Activated CD4-positive, alpha-beta T cell treated with anti-CD3 and anti-CD28 coated beads, Interleukin-2, amount 50 U/mL, for 16 hours (primary cell): ENCODE data around the gene FZD7.
A peak's percentile ranks its signal among the peaks of the same experiment; 100 is the strongest.

ENCODE experiments used
- DNase-seq: peaks from one replicate; pipeline ENCODE4 v3.0.0-alpha.2; 2020

The FZD7 gene

DNA sequence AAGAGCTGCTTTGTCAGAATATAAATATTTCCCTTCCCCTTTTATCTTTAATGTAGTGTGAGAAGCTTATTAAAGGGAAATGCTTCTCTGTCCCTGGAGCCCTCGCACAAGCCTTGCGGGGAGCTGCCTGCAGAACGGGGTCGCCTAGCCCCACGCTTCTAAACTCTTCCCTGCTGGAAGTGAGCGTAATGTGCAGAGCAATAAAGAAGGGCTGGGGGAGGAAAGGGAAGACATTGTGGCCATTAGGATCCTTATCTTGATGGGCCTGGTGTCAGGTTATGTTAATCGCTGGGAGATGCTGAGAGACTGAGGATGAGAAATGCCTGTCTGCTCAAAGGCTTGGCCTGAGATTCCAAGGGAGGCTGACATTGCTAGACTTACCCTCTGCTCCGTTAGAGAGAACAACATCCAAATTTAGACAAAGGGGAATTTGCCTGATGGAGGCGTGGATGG lies 18.9 kb upstream of the FZD7 start:
- no peak for DNase-seq

DNA sequence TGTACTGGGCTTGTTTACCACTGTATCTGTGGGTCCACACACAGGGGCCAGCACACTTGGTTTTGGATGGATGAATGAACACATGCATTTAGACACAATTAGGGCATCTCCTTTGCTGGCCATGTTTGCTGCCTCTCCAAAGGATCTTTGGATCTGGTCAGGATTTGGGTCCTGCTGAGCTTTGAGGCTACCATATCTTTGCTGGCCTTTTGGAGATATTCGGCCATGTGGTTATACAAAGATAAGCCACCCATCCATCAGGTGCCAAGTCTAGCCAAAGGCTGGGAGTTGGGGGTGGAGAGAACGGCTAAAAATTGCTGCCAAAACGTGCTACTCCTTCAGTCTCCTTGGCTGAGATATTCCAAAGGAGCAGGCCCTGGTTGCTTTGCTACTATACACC lies 18.2 kb upstream of the FZD7 start:
- DNase-seq, result no peak

DNA sequence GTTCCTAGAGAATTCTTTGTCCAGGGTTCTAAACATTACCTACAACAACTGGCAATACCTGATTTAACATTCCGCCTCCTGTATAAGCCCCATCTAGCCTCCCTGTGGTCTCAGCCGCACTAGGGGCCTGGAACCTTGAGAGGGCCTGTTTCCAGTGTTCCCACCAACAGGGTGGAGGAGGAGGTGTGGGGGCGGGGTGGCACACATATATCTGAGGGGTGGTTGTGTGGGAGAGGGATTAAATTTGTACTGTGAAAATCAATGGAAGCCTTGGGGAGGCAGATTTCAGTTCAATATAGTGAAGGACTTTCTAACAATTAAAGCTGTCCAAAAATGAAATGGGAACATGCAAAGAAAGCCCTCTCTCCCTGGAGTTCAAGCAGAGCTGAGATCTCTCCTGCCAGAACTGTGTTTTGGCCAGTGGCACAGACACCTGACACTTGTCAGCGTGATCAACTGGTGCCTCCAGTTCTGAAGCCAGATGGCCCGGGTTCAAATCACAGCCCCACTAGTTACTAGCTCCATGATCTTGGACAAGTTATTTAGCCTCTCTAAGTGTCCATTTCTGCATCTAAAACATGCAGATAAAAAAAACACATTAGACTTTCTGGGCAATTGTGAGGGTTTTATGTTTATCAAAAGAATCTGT lies 17.0 kb upstream of the FZD7 start:
- no peak for DNase-seq

DNA sequence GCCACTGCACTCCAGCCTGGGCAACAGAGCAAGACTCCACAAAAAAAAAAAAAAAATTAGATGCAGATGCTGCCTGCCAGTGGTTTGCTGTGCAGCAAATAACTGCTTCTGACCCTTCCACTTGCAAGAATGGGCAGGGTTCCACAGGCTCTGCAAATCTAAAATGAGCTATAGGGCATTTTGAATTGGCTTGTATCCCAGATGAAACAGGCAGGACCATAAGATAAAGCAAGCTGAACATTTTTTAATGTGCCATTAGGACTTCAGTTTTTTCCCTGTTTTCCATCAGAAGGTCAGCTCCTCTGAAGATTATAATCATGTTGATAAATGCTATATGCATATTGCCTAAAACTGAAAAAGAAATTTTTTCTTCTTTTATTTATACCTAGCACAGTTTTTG lies 15.7 kb upstream of the FZD7 start:
- DNase-seq, result no peak

DNA sequence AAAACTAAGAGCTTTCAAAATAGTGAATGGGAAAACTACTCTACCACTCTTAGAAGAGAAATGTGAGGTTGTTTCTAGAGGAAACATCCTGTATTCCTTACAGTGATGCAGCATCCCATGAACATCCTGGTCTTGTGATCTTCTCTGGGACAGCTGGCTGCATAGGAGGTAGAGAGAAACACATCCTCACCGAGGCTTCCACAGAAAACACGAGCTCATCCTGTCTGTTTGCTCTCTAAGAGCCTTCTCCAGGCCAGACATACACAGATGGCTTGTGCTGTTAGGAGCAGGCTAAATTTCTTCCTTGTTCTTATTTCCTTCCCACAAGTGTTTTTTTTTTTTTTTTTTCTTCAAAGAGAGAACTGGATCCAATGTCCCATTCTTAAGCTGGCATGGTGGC lies 14.7 kb upstream of the FZD7 start:
- no peak for DNase-seq

DNA sequence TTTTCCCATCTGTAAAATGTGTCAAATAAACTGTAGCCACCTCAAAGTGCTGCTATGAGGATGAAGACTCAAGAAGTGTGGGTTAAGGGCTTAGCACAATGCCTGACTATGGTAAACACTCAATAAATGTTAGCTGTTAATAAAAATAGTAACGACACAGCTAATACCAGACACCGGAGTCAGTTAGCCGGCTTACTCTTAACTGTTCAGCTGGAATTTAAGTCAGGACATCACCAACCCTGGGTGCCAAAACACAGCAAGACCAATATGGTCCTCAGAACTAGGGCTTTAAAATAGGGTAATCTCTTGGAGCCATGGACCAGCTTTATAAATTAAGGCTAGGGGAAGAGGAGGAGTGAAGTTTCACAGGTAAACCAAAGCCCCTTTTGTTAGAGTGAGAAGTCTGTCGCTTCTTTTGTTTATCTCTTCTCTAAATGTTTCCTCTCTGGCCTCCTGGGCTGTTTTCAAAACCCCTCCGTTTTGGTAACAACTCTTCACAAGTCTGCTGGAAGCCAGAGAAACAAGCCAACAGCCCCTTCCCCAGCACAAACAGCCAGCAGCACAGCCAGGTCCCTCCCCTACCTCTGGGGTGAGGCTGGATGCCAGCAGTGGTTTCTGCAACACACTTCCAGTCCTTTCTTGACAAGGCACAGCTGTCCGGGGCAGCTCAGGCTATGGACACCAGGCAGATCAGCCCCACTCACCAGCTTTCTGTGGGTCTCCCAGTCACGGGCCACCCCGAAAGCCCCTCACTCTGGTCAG lies 13.8 kb upstream of the FZD7 start:
- no peak for DNase-seq

DNA sequence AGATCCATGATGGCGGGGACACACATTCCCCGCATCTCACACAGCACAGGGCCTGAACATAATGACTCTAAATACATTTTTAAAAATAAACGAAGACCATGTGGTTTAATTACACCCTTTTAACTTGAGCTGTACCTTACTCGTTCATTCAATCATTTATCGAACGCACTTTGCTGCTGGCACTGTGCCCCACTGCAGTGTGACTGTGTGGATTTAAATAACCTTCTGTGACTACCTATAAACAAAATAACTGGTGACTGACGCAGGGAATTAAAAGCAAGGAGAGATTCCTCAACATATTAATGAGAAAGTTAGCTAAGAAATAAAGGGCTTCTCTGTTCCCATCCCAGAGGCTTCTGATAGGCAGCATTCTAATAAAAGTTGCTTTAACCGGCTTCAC lies 10.9 kb upstream of the FZD7 start:
- no peak for DNase-seq

DNA sequence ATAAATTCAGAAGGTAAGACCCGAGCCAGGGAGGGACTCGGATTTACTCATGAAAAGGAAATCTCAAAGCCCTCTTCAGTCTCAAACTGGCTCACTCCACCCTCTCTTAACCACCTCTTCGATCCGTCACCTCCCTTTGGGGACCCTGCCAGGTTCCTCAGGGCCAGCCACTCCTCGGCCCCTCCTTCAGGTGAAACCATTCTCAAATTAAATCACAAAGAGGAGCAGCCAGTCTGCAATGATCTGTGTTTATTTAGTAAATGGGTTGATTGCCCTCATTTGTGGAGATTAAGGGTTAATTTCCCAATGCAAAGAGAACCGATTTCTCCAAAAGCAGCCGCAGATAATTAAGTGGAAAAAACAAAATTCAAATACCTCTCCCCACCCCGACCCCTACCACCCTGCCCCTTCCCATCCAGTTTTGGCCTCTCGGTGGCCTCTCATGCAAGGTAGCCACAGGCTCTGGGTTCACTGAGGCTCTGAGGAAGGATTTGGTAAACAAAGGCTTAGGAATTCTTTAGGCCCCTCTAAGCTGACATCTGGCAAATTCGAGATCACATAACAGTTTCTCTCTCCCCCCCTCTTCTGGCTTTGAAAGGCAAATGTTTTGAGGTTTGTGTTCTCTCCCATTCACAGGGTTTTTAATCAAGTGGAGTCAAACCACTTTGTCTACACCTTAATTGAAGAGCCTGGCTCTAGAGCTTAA lies 10.3 kb upstream of the FZD7 start:
- DNase-seq, result no peak

DNA sequence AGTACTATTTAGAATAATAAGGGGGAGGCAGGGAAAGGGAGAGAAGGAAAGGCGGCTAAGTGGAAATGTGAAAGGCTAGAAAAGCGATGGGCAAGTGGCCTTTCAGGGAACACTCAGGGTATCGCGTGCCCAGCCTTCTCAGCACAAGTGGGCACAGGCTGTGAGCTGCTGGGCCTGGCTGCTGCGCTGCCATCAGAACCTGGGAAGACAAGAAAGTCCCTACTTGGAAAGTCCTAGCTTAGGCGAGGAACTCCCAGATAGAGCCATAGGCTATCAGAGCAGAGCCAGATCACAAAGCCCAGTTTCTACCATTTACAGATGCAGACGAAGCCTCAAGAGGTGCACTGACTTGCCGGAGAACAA lies 9.8 kb upstream of the FZD7 start:
- DNase-seq, result no peak

DNA sequence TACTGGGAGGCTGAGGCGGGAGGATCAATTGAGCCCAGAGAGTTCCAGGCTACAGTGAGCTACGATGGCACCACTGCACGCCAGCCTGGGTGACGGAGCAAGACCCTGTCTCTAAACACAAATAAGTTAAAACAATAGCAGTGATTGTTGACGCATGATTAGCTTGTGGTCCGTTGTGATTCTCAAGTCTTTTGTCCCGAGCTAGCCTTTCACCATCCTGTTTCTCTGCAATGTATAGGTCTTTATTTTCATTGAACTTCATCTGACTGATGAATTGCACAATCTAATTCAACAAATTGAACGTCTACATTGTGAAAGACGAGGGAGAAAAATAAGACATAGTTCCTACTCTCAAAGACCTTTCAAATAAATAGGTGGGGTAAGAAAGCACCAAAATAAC lies 8.8 kb upstream of the FZD7 start:
- no peak for DNase-seq

DNA sequence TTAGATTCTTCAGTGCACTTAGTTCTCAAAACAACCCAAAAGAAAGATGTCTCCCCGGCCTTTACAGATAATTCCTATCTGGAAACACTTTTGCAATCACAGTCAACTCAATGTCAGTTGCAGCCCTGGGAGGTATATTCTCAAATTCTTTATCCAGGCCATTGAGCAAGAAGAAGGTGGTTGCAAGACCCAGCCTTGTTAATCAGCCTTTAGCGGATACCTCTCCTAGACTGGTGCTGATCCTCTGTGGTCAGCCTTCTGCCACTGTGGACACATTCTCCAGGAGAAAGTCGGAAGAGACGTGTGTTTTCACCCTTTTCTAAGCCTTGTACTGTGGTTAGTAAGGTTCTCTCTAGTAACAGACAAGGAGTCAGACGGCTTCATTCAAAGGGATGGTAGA lies 7.8 kb upstream of the FZD7 start:
- DNase-seq, result no peak

DNA sequence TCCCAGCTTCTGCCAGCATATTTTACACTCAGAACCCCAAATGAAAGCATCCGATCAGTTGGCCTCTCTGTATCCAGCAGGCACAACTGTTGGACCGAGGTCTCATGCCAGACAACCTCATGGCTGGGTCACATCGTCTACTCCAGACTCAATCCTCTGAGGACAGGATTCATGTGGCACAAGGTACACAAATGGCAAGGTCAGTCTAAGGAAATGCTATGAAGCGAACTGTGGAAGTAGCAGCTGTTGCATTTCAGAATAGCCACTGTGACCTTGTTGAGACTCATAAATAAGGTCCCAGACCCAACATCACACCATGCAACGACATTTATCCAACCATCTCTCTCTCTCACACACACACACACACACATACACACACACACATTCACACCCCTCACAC lies 7.1 kb upstream of the FZD7 start:
- DNase-seq, result no peak

DNA sequence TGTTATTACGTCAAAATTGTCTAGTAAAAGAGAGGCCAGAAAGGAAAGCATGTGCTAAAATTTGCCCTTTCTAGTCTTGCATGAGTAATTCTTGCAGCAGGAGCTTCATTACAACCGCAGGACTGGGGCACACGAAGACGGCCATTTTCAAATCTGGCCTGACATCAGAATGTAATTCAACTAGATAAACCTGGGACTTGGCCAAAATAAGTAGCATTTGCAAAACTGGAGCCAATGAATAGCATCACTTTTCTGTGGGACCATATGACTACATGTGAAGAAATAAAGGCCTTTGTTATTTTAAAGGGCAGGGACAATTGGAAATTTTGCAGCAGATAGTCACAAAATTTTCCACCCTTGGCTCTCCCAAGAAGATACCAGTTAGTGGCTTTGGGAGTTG lies 3.0 kb upstream of the FZD7 start:
- DNase-seq, result no peak

DNA sequence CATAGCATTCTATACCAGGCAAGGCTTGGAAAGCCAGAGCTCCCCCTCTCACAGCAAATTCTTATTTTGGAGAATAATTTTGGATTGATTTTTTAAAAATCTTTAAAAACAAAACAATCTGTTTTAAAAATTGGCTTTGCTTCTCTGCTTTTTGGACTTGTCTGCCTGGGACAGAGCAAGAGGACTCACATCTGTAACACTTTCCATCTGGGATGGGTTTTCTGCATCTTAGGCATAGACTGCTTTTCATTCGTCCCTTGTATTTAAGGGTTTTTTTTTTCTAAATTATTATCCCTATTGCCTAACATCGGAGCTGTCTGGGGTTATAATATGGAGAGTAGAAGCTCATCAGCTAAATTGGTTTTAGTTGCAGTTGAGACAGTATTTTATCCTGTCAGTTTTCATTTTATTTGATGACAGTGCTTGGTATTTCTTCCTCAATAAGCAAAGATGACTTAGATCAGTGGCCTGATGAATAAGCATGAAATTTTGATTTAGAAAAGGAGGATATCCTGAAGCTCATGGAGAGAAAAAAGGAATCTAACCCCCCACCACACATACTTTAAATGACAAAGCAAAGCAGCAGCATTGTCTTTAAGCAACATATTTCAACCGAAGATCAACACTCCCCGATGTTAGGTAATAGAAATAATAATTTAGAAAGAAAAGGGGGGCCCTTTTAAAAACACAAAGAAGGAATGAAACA lies 2.3 kb upstream of the FZD7 start:
- DNase-seq, result no peak

DNA sequence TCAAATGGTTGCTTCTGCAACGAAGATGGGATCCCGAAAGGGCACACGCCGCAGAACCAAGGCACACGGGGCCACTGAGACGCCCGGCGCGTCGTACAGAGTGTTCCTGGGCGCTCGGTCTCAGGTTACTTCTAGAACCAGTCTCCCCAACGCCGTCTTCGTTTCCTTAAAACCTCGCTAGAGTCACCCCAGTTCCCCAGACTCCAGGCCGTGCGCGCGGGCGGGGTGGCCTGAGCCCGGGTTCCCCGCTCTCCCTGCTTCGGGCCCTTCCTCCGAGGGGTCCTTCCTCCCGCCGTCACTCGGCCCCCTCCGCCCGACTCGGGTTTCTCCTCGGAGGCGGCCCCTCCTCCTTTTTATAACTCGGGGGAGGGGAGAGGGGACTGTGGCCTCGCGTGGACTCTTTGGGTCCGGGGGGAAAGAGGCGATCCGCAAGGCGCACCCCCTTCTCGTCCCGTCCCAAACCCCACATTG lies 774 bp upstream of the FZD7 start:
- DNase-seq, result peak; percentile 10

DNA sequence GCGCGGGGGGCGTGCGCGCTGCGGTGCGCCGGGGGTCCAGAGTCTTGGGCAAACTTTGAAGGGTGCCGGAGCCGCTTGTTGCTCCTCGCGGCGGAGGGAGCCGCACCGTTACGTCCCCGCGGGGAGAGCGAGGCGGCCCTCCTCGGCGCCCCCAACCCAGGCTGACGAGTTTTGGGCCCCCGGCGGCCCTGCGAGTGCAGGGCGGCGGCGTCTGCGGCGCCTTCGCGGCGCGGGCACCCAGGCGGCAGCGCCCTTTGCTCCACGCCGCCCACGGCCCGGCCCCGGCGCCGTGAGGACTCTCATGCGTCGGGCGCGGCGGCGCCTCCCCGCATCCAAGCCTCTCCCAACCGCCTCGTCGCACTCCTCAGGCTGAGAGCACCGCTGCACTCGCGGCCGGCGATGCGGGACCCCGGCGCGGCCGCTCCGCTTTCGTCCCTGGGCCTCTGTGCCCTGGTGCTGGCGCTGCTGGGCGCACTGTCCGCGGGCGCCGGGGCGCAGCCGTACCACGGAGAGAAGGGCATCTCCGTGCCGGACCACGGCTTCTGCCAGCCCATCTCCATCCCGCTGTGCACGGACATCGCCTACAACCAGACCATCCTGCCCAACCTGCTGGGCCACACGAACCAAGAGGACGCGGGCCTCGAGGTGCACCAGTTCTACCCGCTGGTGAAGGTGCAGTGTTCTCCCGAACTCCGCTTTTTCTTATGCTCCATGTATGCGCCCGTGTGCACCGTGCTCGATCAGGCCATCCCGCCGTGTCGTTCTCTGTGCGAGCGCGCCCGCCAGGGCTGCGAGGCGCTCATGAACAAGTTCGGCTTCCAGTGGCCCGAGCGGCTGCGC lies 814 bp downstream of the FZD7 start:
- peak; percentile 14 for DNase-seq

DNA sequence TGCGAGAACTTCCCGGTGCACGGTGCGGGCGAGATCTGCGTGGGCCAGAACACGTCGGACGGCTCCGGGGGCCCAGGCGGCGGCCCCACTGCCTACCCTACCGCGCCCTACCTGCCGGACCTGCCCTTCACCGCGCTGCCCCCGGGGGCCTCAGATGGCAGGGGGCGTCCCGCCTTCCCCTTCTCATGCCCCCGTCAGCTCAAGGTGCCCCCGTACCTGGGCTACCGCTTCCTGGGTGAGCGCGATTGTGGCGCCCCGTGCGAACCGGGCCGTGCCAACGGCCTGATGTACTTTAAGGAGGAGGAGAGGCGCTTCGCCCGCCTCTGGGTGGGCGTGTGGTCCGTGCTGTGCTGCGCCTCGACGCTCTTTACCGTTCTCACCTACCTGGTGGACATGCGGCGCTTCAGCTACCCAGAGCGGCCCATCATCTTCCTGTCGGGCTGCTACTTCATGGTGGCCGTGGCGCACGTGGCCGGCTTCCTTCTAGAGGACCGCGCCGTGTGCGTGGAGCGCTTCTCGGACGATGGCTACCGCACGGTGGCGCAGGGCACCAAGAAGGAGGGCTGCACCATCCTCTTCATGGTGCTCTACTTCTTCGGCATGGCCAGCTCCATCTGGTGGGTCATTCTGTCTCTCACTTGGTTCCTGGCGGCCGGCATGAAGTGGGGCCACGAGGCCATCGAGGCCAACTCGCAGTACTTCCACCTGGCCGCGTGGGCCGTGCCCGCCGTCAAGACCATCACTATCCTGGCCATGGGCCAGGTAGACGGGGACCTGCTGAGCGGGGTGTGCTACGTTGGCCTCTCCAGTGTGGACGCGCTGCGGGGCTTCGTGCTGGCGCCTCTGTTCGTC lies 1.7 kb downstream of the FZD7 start:
- DNase-seq, result peak; percentile 21

DNA sequence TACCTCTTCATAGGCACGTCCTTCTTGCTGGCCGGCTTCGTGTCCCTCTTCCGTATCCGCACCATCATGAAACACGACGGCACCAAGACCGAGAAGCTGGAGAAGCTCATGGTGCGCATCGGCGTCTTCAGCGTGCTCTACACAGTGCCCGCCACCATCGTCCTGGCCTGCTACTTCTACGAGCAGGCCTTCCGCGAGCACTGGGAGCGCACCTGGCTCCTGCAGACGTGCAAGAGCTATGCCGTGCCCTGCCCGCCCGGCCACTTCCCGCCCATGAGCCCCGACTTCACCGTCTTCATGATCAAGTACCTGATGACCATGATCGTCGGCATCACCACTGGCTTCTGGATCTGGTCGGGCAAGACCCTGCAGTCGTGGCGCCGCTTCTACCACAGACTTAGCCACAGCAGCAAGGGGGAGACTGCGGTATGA lies 2.3 kb downstream of the FZD7 start:
- DNase-seq, result no peak

DNA sequence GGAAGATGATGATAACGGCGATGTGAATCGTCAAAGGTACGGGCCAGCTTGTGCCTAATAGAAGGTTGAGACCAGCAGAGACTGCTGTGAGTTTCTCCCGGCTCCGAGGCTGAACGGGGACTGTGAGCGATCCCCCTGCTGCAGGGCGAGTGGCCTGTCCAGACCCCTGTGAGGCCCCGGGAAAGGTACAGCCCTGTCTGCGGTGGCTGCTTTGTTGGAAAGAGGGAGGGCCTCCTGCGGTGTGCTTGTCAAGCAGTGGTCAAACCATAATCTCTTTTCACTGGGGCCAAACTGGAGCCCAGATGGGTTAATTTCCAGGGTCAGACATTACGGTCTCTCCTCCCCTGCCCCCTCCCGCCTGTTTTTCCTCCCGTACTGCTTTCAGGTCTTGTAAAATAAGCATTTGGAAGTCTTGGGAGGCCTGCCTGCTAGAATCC lies 3.0 kb downstream of the FZD7 start:
- DNase-seq, result no peak

DNA sequence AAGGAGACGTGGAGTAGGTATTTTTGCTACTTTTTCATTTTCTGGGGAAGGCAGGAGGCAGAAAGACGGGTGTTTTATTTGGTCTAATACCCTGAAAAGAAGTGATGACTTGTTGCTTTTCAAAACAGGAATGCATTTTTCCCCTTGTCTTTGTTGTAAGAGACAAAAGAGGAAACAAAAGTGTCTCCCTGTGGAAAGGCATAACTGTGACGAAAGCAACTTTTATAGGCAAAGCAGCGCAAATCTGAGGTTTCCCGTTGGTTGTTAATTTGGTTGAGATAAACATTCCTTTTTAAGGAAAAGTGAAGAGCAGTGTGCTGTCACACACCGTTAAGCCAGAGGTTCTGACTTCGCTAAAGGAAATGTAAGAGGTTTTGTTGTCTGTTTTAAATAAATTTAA lies 3.4 kb downstream of the FZD7 start:
- no peak for DNase-seq

DNA sequence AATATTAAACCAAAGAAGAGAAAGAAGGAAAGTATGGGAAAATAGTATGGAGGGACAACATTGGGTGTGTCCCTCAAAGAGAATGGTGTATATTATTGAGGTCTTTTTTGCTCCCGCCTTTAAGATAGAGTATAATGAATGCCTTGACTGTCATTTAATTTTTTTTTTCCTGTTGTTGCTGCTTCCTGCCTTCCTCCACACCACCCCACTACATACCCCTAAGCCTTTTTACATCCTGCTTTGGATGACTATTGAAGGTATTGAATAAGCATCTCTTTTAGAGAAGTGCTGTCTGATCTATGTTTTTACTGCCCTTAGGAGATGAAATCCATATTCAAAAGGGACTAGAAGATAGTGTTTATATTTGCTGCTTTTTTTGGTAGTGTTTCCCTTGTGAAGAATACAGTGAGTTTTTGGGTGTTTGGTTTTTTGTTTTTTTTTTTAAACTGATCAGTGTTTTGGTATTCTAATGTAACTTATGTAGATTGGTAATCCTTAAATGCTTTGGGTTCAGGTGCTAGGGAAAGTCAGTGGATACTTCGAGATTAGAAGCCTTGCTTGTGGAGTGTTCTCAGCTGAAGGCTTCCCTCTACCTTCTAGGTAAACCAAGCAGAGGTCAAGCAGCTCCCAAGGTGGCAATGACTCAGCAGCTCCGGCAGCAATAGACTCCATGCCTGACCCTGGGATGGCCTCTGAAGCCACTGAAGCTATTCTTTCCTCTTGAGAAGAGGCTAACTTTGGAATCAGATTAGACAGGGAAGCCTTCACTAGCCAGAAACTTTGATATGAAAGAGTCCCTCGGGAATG lies 5.0 kb downstream of the FZD7 start:
- no peak for DNase-seq
